GM21825 (cell line): ENCODE measurements around the gene LRP3.
"Not testable (repeated sequence)": the region's sequence is repeated elsewhere in the genome, so short reads cannot be mapped to it uniquely, and the experiment has no call there.

ENCODE experiments used
- ATAC-seq: cut with Tn5 transposase; IDR thresholded peaks from one replicate; pipeline ENCODE4 v1.9.1; 2021; ENCODE audit warnings: mild to moderate bottlenecking, moderate library complexity; ENCODE audit not compliant: unreplicated experiment

Gene LRP3

GRCh38 chr19:33193865-33194362, at the start of gene LRP3:
Gene LRP3 (plus strand): TSS chr19:33194330. CDS start chr19:33194786, 456 bp downstream.
- no peak for ATAC-seq

DNA sequence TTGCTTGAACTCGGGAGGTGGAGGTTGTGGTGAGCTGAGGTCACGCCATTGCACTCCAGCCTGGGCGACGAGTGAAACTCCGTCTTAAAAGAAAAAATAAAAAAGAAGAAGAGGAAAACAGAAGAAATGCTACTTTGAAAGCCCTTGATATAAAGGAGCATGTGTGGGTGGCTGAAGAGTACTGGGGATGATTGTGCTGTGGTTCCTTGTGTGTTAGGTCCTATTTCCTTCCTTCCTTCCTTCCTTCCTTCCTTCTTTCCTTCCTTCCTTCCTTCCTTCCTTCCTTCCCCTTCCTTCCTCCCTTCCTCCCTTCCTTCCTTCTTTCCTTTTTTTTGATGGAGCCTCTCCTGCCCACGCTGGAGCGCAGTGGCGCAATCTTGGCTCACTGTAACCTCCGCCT, 47.9 kb upstream of the LRP3 start:
- no peak for ATAC-seq

DNA sequence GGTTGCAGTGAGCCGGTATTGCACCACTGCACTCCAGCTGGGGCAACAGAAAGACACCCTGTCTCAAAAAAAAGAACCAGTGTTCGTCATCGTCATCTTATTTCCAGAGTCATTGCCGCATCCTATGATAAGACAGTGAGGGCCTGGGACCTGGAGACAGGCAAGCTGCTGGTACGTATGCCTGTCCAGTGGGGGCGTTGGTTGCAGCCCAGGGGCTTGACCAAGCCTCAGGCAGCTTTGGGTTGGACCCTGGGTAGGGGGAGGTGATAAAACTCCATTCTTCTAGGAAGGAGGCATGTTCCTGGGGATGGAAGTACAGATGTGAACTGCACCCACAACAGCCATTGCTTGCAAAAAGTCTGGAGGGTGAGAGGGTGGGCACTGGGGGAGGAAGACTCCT, 46.6 kb upstream of the LRP3 start:
- no peak for ATAC-seq

DNA sequence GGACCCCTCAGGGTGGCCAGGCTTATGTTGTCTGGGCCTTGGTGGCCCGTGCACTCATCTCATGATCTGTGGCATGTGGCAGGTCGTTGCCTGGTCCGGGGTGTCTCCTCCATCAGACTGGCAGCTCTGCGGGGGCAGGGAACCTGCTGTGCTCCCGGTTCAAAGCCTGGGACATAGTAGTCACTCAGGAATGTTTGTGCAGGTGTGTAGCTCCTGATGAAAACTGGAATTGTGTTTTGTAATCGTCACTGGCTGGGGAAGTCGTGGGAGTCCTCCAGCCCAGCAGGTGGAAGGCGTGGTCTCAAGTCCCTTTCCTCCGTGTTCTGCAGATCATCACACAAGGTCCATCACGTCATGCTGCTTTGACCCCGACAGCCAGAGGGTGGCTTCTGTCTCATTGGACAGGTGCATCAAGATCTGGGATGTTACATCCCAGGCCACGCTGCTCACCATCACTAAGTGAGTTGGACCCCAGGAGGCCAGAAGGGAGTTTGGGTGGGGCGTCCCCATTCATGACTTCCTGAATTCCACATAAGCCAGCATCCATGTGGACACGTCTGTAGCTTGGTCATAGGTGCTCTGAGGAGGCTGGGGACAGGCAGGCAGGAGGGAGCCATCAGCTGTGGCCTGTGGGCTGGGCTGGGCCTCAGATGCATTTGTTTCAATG, 43.1 kb upstream of the LRP3 start:
- ATAC-seq: no peak

- ATAC-seq: no peak
Measured at GRCh38 chr19:33152176-33152575, 42.0 kb upstream of the LRP3 start.

DNA sequence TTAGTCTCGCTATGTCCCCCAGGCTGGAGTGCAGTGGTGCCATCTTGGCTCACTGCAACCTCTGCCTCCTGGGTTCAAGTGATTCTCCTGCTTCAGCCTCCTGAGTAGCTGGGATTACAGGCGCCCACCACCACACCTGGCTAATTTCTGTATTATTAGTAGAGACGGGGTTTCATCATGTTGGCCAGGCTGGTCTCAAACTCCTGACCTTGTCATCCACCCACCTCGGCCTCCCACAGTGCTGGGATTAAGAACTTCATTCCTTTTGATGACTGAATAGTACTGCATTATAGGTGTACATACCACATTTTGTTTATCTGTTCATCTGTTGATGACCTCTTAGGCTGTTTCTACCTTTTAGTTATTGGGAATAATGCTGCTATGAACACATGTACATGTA, 41.5 kb upstream of the LRP3 start:
- not testable (repeated sequence) for ATAC-seq

DNA sequence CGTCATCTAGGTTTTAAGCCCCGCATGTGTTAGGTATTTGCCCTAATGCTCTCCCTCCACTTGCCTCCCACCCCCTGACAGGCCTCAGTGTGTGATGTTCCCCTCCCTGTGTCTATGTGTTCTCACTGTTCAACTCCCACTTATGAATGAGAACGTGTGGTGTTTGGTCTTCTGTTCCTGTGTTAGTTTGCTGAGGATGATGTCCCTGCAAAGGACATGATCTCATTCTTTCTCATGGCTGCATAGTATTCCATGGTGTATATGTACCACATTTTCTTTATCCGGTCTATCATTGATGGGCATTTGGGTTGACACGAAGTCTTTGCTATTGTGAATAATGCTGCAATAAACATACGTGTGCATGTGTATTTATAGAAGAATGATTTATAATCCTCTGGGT, 39.8 kb upstream of the LRP3 start:
- ATAC-seq: not testable (repeated sequence)

- no peak for ATAC-seq
Measured at GRCh38 chr19:33156334-33156733, 37.8 kb upstream of the LRP3 start.

GRCh38 chr19:33157906-33158305, 36.2 kb upstream of the LRP3 start:
- ATAC-seq: no peak

DNA sequence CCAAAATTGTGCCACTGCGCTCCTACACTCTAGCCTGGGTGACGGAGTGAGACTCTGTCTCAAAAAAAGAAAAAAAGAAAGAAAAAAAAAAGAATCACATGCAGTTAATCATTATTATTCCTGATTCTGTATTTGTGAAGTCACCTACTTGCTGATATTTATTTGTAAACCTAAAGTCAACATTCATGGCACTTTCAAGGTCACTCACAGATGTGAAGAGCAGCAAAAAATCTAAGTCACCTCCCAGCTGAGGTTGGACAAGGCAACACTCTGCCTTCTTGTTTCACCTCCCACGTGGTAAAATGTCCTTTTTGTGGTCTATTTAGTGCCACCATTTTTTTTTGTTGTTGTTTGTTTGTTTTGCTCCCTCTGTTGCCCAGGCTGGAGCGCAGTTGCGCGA, 35.8 kb upstream of the LRP3 start:
- ATAC-seq: no peak

- no peak for ATAC-seq
Measured at GRCh38 chr19:33159149-33159548, 35.0 kb upstream of the LRP3 start.

DNA sequence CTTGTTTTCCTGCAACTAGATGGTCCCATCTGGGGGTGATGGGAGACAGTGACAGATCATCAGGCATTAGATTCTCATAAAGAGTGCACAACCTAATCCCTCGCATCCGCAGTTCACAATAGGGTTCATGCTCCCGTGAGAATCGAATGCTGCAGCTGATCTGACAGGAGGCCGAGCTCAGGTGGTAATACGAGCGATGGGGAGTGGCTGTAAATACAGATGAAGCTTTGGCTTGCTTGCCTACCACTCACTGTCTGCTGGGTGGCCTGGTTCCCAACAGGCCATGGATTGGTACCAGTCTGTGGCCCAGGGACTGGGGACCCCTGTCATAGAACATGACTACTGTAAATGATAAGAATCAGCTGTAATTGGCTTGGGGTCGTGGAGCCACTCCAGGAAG, 34.2 kb upstream of the LRP3 start:
- no peak for ATAC-seq

- no peak for ATAC-seq
Measured at GRCh38 chr19:33161201-33161600, 32.9 kb upstream of the LRP3 start.

DNA sequence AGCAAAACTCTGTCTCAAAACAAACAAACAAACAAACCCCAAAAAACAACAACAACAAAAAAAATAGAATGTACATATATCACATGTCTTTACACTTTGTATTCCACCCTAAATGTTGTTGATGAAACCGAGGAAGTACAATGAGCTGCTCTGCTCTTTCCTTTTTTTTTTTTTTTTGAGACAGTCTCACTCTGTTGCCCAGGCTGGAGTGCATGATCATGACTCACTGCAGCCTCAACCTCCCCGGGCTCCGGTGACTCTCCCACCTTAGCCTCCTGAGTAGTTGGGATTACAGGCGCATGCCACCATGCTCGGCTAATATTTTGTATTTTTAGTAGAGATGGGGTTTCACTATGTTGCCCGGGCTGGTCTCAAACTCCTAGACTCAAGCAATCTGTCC, 30.6 kb upstream of the LRP3 start:
- no peak for ATAC-seq

DNA sequence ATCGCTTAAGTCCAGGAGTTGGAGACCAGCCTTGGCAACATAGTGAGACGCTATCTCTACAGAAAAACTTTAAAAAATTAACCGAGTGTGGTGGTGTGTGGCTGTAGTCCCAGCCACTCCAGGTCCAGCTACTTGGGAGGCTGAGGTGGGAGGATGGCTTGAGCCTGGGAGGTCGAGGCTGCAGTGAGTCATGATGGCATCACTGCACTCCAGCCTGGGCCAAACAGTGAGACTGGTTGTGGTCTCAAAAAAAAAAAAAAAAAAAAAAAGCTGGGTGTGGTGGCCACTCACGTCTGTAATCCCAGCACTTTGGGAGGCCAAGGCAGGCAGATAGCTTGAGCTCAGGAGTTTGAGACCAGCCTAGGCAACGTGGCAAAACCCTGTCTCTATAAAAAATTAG, 28.1 kb upstream of the LRP3 start:
- ATAC-seq: not testable (repeated sequence)

DNA sequence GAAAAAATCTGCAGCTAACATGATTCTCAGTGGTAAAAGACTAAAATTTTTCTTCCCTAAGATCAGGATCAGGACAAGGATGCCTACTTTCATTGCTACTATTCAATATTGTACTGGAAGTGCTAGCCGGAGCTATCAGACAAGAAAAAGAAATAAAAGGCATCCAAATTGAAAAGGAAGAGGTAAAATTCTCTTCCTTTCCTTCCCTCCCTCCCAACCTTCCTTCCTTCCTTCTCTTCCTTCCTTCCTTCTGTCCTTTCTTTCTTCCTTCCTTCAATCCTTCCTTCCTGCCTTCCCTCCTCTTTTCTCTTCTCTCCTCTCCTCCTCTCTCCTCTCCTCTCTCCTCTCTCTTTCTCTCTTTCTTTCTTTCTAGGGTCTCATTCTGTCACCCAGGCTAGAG, 26.7 kb upstream of the LRP3 start:
- no peak for ATAC-seq

- ATAC-seq: no peak
Measured at GRCh38 chr19:33168528-33168927, 25.6 kb upstream of the LRP3 start.

GRCh38 chr19:33171222-33171795, 22.8 kb upstream of the LRP3 start:
- ATAC-seq: no peak

DNA sequence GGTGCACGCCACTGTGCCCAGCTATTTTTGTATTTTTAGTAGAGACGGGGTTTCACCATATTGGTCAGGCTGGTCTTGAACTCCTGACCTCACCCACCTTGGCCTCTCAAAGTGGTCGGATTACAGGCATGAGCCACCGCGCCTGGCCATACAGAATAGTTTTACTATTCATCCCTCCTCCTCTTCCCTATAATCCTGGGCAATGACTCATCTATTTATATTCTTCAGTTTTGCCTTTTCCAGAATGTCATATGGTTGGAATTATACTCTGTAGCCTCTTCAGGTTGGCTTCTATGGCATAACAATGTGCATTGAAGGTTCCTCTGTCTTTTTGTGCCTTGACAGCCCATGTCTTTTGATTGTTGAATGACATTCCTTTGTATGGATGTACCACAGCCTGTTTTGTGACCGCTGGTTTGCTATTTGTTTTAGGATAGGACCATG, 22.2 kb upstream of the LRP3 start:
- ATAC-seq: no peak

DNA sequence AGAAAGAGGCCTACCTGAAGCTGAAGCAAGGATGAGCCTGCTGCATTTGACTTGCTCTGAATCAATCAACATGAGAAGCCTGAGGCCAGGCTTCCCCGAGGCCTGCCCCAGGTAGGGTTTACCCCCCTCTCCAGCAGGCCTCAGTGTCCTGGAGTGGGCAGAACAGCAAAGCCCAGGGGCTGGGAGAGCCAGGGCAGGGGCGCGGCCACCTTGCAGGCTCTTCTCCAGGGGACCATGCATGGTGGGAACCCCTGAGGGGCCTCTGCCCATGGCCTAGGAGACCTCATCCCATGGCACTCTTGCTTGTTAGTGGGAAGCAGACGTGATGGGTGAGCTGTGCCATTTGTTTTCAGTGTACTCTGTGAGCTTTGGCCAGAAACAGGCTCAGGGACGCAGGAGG, 19.9 kb upstream of the LRP3 start:
- ATAC-seq: no peak

GRCh38 chr19:33175156-33175782, 18.9 kb upstream of the LRP3 start:
- ATAC-seq: no peak
